NCI-H146 (cell line): ENCODE measurements around the gene NOL4L.

Experiments used
- DNase-seq: peaks from one replicate; lab custom pipeline; 2025; lab: John Stamatoyannopoulos, UW

Gene NOL4L

DNA sequence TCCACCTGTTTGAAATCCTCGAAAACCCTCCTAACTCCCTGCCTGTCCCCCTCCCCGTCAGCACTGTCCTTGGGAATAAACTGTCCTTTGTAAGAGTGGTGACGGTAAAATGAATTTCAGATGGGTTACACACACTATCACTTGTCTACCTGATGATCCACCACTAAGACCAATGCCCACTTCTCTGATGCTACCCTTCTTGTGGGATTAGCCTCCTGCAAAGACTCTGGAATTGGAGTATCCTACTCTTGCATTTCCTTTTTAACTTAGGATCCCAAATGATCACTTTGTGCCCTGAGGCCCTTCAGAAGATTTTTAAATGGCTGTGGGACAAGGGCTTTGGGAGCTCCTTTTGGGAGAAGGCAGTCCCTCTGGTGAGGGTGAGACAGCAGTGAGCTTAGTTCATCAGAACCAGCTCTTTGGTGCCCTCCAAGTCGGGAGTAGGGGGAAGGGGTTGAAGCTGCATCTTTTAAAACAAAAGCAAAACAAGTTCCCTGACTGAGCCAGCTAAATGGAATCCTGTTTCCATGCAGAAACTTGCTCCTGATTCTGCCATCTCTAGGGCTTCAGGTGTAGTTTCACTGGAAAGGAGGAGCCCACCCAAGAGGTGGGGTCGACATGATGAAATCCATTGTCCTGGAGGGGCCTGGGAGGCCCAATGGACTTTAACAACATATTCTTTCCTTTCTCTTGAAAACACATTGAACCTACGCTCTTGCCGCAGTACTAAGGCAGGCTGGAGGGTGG, 140.5 kb downstream of the NOL4L start:
- no peak for DNase-seq

DNA sequence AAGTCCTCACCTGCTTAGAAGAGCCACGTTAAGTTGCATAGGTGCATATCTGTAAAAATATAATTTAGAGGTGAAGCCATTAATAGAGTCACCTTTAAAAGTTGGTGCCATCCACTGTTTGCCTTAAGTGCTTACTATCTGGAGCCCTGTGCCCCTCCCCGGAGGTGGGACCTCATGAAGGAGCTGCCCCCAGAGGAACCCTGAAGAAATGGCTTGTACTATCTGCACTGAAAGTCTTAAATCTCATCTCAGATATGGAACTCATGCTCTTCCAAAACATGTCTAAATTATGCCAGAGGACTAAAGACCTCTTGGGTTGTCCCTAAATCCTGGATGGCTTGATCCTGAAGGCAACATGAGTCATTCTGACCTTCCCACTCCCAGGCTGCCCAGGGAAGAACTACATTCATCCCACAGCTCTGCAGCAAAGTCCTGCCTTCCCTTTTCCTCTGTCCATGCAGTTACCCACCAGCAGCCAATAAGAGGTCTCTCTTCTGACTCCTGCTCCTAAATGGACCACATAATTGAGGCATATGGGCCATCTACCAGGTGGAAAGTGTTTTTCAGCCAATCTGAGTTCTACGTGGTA, 141.7 kb downstream of the NOL4L start:
- no peak for DNase-seq

DNA sequence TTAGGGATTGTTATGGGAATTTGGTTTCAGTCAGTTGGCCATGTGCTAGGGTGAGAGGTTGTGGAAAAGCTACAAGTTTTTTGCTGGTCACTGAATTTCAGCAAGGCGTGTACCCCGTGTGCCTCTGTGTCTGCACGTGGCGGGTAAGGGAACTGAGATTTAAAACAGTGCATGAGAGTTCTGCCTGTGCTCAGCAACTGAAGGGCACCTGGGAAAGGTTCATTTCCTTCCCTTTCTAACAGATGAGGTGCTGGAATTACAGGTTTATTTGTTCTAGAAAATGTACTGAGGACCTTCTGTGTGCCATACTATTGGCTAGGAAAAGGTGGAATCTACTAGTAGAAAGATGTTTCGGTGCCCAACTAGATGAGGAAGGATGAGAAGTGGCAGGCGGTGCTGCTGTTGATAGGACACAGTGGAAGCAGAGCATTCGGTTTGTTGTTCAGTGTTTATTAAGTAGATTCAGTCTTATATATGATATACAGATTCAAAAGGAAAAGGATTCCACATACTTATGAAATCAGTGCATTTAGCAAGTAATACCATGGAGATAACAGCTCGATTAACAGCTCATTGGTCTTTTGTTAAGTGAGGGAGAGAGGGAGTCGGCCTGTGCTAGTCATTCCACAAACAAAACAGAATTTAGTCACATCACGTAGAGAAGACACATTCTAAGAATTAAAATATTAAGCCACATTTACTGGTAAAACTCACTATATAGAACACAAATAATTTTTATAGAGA, 142.3 kb downstream of the NOL4L start:
- no peak for DNase-seq

DNA sequence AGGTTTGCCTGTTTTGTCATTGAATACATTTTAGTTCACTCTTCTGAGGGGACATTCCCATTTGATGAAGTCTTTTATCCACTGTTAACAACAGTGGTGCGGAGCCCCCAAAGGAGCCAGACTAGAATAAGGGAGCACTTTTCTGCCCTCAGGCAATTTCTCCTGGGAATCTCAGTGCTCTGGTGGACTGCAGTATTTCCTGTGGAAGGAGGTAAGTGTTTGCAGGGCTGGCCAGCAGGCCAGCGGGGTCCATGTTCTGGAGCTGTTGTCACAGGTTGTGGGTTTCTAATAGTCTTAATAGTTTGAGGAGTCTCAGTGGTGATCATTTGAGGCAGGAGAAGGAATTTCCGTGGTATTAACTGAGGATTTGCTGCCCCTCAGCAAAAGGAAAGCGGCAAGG, 143.5 kb downstream of the NOL4L start:
- no peak for DNase-seq

DNA sequence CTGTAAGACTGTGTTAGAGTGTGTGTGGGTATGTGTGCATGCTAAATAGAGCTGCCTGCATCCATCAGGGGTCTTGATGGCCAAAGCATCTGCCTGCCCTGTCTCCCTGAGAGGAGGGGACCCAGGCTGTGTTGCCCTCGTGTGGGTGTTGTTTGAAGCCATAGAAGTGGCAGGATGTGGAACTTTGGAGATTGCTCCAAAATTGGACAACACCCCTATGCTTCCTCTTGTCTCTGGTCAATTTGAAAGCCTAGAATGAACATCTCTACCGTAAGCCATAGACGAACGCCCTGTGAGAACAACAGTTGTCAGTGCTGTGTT, 144.4 kb downstream of the NOL4L start:
- no peak for DNase-seq

DNA sequence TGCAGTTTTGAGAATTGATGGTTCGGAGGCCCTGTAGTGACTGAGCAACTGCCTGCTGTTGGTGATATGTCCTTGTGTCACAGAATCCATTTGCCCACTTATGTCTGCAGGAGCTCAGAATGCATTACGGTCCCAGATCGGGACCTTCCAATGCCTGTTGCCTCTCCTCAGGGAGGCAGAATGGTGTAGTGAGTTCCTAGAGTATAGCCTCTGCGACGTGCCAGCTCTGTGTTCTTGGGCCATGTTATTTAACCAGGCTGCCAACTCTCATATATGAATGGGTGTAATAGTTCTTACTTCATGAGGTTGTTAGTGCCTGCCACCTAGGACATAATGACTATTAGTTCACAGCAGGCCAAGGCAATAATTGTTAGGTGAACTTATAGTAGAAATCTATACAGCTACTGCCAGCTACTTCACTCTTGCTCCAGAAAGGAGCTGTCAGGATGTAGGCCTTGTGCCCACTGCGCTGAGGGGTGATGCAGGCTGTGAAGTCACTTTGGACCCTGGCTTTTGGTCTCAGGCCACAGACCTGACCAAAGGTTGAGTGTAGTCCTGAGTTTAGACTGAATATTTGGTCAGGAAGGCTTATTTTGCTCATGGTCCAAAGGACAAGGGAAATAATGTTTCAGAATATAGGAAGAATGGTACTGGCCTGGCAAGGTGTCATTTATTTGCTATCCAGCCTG, 144.9 kb downstream of the NOL4L start:
- no peak for DNase-seq

DNA sequence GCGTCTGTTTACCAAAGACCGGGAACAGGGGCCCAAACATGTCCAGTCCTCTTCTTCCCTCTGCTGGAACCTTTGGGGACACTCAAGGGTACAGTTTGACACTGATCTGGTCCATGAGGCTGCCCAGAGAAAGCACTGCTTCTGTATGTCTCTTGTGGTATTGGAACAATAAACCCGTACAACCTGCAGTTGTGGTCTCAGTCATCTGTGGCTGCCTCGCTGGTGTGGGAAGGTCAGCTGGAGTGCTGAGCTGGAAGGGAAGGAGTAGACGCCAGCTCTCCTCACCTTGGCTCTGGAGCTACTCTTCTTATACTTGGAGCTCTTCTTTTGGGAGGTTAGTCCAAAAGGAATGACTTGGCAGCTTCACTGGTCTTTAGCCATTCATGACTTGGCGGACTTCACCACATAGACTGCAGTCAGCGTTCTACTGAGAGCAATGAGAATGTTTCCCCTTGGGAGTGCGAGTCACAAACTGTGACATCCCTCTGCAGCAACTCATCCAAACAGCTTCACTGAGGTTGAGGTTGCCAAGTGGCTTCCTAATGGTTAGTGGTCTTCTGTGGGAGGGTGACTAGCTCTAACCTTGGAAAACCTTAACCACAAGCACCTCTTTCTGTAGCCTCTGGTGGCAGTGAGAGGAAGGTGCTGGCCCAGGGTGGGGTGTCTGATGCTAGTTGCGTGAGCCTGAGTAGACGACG, 145.9 kb downstream of the NOL4L start:
- DNase-seq: no peak

DNA sequence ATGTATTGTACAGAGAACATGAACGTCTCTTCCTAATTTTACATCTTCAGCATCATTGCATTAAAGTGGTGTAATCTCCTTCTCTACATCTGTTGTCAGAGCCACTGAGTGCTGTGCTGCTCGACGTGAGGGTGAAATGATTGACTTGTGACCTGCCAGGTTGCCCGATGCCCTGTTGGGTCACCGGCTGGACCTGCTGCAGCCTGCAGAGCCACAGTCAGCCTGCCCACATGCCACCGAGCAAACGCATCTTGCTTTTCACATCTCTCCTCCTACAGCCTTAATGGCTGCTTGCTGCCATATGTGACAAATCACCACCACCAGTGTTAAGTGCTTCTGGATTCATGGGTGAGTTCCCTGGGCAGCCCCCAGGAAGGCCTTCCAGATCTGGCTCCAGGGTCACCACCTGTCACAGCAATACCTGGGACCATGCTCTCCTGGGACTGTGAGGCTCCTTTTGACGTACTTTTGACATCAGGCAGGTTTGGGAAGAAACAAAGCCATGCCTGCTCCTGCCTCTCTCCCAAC, 146.7 kb downstream of the NOL4L start:
- DNase-seq: no peak

DNA sequence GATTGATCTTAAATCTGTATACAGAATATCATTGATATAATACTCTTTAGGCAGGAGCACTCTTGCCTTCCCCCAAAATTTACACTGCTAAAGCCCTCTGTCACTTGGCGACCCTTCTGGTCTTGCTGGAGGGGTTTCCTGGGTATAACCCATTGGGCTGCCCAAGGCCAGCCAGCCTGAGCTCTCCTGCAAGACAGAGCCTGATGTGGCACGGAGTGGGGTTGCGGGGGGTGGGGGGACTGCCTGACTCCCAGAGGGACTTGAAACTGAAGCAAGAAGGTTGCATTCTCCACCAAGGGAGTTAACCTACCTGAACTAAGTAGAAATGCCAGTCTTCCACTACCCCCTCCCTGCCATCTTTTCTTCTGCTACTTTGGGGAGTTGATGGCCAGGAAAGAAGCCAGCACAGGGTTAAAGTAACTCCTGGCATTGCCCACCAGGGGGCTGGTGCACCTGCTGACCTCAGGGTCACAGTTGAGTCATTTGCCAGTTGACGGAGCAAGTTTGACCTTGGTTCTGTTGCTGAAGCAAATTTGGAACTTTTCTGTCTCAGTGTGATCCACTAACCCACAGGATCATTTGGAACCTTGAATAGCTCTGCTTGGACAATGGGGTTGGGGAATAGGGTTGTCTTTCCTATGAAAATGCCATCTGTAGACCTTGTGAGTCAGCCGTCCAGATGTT, 147.6 kb downstream of the NOL4L start:
- DNase-seq: no peak

DNA sequence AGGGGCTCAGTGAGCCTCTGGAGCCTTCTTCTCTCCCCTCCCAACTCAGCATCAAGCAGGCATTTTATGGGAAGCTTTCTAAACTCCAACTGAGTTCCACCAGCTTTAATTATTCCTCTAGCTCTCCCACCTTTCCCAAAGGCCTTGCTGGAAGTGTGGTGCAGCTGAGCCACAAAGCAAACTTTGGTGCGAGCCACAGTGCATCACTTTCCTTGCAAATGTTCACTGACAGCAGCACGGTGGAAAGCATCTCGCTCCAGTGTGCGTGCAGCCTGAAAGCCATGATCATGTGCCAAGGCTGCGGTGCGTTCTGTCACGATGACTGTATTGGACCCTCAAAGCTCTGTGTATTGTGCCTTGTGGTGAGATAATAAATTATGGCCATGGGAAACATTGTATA, 148.2 kb downstream of the NOL4L start:
- DNase-seq: no peak

DNA sequence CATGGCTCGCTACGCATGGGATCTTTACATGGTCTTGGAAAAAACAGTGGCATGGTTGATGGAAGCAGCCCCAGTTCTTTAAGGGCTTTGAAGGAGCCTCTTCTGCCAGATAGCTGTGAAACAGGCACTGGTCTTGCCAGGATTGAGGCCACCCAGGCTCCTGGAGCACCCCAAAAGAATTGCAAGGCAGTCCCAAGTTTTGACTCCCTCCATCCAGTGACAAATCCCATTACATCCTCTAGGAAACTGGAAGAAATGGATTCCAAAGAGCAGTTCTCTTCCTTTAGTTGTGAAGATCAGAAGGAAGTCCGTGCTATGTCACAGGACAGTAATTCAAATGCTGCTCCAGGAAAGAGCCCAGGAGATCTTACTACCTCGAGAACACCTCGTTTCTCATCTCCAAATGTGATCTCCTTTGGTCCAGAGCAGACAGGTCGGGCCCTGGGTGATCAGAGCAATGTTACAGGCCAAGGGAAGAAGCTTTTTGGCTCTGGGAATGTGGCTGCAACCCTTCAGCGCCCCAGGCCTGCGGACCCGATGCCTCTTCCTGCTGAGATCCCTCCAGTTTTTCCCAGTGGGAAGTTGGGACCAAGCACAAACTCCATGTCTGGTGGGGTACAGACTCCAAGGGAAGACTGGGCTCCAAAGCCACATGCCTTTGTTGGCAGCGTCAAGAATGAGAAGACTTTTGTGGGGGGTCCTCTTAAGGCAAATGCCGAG, 148.8 kb downstream of the NOL4L start:
- no peak for DNase-seq

DNA sequence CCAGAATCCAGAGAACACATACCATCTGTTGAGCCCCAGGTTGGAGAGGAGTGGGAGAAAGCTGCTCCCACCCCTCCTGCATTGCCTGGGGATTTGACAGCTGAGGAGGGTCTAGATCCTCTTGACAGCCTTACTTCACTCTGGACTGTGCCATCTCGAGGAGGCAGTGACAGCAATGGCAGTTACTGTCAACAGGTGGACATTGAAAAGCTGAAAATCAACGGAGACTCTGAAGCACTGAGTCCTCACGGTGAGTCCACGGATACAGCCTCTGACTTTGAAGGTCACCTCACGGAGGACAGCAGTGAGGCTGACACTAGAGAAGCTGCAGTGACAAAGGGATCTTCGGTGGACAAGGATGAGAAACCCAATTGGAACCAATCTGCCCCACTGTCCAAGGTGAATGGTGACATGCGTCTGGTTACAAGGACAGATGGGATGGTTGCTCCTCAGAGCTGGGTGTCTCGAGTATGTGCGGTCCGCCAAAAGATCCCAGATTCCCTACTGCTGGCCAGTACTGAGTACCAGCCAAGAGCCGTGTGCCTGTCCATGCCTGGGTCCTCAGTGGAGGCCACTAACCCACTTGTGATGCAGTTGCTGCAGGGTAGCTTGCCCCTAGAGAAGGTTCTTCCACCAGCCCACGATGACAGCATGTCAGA, 149.6 kb downstream of the NOL4L start:
- no peak for DNase-seq

DNA sequence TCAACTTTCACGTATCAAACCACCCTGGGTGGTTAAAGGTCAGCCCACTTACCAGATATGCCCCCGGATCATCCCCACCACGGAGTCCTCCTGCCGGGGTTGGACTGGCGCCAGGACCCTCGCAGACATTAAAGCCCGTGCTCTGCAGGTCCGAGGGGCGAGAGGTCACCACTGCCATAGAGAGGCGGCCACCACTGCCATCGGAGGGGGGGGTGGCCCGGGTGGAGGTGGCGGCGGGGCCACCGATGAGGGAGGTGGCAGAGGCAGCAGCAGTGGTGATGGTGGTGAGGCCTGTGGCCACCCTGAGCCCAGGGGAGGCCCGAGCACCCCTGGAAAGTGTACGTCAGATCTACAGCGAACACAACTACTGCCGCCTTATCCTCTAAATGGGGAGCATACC, 150.7 kb downstream of the NOL4L start:
- no peak for DNase-seq

DNA sequence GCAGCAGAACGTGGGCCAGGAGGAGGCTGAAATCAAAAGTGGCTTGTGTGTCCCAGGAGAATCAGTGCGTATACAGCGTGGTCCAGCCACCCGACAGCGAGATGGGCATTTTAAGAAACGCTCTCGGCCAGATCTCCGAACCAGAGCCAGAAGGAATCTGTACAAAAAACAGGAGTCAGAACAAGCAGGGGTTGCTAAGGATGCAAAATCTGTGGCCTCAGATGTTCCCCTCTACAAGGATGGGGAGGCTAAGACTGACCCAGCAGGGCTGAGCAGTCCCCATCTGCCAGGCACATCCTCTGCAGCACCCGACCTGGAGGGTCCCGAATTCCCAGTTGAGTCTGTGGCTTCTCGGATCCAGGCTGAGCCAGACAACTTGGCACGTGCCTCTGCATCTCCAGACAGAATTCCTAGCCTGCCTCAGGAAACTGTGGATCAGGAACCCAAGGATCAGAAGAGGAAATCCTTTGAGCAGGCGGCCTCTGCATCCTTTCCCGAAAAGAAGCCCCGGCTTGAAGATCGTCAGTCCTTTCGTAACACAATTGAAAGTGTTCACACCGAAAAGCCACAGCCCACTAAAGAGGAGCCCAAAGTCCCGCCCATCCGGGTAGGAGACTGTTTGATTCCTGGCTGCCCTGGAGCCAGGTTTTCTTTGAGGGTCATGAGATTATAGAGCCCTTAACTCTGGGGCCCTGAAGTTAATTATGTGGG, 151.7 kb downstream of the NOL4L start:
- DNase-seq: no peak

DNA sequence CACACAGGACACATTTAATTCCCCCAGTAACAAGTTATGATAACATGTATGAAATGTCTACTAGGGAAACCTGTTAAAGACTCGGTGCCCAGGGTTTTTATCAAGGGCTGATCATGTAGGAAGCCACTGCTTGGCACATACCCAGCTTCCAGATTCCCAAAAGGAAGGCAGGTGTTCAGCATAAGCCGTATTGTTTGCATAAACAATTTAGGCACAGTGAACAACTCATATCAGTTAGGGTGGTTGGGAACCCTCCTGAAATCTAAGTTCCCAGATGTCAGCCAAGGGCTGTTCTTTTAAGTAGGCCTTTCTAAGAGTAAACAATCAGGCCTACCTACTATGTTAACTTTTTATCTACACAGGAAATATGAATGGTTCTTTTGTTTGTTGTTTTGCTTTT, 152.9 kb downstream of the NOL4L start:
- no peak for DNase-seq

DNA sequence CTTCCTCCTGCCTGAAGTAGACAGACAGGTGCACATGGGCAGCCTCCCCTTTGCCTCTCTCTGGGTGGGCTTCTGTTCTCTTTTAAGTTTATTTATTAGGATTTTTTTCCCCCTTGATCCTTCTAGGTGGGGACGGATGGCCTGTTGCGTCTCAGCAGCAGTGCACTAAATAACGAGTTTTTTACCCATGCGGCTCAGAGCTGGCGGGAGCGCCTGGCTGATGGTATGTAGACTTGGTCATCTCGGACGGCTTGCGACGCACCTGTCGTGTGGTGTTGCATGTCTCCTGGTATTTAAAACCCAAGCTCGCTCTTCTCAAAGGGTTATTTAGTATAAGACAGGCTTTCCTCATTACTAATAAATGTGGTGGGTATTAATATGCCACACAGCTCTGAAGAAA, 153.7 kb downstream of the NOL4L start:
- no peak for DNase-seq

DNA sequence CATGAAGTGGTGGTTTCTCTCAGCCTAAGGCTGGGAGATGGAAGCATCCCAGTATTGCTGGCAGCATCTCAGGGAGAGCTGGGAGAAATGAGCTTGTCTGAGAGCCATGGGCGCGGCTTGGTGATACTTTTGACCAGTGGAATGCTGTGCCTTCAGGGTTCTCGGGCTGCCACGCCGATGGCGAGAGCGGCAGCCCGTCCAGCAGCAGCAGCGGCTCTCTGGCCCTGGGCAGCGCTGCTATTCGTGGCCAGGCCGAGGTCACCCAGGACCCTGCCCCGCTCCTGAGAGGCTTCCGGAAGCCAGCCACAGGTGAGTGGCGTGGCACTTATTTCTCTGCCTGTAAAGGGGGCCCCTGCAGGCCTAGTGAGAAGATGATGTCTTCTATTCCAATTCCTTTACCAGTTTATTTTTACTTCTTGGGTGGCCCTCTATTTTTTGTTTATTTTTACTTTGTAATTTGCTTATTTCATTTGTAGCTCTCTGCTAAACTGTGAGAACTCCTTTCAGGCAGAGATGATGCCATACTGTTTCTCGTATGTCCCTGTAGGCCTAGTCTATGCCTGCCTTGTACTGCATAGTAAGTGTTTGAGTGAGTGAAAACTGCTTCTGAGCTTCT, 155.3 kb downstream of the NOL4L start:
- DNase-seq: no peak

DNA sequence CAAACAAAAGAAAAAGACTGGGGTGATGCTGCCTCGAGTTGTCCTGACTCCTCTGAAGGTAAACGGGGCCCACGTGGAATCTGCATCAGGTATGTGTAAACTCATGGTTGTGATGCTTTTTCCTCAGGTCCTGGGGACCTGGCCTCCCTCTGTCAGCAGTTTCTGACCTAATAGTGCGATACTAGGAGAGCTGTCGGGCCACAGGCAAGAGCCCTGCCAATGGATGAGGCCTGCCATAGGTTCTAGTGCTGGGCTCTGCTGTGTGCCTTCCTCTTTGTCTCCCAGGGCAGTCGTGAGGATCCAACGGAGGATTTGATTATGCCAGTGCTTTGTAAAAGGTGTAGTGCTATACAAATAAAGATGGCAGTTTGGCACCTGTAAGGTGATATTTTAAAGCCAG, 155.8 kb downstream of the NOL4L start:
- no peak for DNase-seq

DNA sequence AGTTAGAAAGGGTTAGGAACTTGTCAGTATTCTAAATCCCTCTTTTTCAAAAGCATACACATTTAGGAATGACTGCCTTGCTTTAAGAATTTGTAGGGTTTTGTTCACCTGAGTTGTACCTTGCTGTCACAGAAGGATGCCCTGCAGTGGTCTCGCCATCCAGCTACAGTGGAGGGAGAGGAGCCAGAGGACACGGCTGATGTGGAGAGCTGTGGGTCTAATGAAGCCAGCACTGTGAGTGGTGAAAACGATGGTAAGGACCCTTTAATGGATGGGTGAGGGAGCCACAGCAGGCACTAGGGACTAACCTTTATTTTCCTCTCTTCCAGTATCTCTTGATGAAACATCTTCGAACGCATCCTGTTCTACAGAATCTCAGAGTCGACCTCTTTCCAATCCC, 157.1 kb downstream of the NOL4L start:
- DNase-seq: no peak
